Erythroblast (primary cell): ENCODE results near the gene SLC36A1.
A peak's percentile ranks its signal among the peaks of the same experiment; 100 is the strongest.

ENCODE experiments used
- DNase-seq, 2 experiments: peaks; one replicate each; lab custom pipeline; 2025; lab: John Stamatoyannopoulos, UW
- GATA1 ChIP-seq: IDR thresholded peaks from 2 replicates; pipeline ENCODE4 v1.6.1; 2011; ENCODE audit warnings: low read depth, mild to moderate bottlenecking, control low read depth, low read length, moderate library complexity
- POLR2A ChIP-seq: IDR thresholded peaks from 2 replicates; pipeline ENCODE4 v1.6.1; 2011; ENCODE audit warnings: mild to moderate bottlenecking, low read length

SLC36A1 gene

DNA sequence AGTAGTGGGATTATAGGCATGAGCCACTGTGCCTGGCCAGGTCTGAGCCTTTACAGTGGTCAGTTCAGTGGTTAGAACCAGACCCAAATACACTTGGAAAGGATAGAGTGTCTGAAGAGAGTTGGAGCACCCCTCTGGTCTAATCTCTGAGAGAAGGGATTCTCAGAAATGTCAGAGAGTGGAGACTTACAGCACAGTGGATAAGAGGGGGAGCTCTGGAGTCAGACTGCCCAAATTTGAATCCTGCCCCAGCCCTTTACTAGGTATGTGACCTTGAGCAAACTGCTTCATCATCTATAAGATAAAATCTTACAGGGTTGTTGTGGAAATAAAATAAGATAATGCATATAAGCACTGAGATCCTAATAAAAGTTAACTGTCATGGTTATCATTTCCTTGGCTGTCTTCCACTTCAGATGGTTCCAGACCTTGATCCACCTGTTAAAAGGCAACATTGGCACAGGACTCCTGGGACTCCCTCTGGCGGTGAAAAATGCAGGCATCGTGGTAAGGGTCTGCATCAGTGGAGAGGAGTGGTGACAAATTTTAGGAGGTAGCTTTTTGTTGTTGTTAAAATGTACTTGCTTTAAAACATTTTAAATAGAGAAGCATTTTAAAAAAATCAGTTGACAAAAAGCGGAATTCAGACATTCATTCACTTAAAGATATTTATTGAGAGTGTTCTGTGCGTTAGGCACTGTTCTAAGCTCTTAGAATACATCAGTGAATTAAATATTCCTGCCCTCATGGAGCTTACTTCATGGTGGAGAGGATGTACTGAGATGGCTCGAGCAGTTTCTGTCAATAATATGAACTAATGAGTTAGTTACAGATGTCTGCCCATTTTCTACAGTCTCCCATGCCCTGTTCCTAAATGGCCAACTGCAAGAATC lies 16.0 kb downstream of the SLC36A1 start:
- DNase-seq: peak; percentile 50 to 51
- TF ChIP-seq POLR2A (no peak), GATA1 (no peak)

DNA sequence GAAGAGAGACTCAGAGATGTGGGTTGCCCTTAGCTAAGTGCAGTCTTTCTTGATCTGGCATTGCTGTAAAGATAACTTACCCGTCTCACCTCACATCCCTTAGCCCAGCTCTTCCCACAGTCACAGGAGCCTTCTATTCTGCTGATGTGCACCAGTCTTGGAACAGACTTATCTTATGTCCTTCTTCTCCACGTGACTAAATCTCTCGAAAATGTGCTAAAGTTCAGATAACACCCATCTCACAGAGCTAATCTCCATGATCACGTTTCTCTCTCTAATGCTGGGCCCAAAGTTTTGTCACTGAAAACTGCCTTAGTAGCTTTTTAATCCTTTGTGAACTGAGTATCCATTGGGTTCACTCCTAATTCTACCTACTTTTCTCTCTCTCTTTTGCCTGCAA lies 16.7 kb downstream of the SLC36A1 start:
- DNase-seq: peak; percentile 81 to 94
- TF ChIP-seq POLR2A: peak; percentile 18
- no peak for TF ChIP-seq GATA1

DNA sequence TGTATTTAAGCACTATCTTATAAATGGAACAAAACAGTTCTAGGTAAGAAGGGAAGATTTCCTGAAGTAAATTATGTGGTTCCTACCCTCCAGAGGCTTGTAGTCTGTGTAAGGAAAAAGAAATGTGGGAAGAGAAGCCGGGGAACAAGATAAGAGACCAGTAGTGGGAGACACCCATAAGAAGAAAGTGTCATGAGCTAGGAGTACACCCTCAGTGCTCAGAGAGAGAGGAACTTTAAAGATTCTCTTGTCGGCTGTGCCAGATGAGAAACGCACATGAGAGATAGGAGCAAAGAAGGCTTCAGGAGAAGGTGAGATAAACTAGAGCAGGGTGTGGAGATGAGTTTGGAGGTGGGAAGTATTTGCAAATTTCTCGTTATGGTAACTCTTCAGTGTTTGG lies 18.1 kb downstream of the SLC36A1 start:
- DNase-seq: peak; percentile 86 to 96
- TF ChIP-seq POLR2A (no peak), GATA1 (peak; percentile 43)

DNA sequence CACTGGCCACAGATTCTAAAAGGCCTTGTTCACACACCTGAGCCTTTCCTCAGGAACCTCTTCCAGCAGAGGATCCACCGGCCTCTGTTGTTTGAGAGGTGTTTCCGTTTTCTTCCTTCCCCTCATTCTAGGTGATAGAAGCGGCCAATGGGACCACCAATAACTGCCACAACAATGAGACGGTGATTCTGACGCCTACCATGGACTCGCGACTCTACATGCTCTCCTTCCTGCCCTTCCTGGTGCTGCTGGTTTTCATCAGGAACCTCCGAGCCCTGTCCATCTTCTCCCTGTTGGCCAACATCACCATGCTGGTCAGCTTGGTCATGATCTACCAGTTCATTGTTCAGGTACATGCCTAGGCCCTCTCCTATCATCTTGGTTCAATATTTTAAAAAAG lies 20.2 kb downstream of the SLC36A1 start:
- no peak for TF ChIP-seq GATA1
- no peak for TF ChIP-seq POLR2A
- no peak for DNase-seq

DNA sequence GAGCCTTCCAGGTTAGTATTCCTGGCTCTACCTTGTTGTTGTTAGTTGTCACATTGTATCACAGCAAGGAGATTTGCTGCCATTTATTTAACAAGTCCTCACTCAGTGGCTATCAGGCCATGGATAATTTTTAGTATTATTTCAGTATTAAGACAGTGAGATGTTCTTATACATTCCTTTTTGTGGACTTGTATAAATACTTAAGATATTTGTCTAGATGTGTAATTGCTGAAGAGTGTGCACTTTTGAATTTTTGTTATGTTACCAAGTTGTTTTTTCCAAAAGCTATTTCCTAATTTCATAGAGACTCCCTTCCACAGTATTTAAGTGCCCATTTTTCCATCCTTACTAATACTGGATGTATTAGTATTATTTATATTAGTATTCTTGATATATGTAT lies 22.0 kb downstream of the SLC36A1 start:
- no peak for DNase-seq
- TF ChIP-seq POLR2A: no peak
- no peak for TF ChIP-seq GATA1

DNA sequence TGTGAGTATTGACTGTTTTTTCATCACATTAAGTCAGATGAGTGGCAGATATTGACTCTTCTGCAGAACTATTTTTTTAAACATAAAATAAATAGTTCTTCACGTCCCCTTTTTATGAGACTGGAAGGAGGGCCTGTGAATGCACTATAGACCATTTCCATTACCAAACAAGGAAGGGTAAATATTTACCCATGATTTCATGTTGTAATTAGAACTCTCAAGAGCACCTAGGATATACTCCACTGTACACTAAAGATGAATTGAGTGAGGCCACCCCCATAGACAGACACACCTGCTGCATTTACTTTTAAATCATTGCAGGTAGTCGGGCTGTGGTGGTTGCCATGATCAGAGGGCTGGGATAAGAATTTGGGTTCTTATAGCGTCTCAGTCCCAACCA lies 22.6 kb downstream of the SLC36A1 start:
- no peak for DNase-seq
- TF ChIP-seq GATA1 (no peak), POLR2A (no peak)

DNA sequence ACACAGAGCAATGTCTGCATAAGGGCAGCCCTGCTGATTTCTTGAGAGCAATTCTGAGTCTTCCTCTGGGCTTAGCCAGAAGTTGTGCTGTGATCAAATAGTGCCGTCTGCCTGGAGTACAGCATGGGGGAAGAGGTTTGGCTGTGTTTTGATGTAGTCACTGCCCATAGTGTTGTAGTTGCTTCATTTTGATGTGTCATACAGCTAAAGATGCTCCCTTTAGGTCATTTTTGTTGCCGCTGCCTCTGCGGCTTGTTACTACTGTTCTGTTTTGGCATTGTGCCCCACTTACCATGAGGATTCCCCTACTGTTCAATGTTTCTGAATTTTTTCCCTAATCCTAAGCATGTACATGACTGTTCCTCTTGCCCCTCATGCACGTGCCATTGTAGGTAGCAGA lies 23.0 kb downstream of the SLC36A1 start:
- TF ChIP-seq POLR2A (no peak), GATA1 (no peak)
- DNase-seq: peak in 1 of 2 experiments; percentile 14

DNA sequence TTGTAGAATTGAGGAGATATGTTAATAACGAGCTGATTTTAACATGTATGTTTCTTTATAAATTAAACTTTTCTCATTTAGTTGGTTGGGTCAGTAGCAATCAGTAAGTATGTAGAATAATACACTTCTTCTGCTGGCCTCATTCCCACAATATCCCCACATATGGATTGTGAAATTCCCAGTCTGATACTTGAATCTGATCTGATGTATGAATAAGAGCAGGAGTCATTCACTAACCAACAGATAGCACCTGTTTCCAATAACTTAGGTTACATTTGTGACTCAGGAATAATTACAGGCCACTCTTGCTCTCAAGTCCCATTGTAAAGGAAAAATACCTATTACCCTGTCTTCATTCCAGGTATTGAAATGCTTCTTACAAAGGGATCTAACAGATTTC lies 23.9 kb downstream of the SLC36A1 start:
- TF ChIP-seq POLR2A (no peak), GATA1 (no peak)
- DNase-seq: no peak

DNA sequence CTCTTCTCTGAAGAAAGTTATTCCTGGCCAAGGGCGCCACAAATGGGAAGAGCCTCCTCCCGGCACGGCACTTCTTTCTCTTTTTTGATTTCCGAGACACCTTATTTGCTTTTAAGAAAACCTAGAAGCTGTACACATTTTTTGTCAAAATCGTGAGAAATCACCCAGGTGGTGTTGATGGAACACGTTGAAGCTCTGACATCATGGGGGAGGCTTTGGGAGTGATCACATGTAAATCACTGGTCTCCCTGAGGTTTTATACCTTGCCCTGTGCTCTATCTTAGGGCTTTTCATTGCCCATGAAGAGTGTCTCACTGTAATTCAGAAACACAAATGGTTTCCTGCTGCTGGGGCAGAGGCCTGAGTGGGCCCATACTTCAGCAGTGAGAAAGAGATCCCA lies 27.4 kb downstream of the SLC36A1 start:
- DNase-seq: no peak

DNA sequence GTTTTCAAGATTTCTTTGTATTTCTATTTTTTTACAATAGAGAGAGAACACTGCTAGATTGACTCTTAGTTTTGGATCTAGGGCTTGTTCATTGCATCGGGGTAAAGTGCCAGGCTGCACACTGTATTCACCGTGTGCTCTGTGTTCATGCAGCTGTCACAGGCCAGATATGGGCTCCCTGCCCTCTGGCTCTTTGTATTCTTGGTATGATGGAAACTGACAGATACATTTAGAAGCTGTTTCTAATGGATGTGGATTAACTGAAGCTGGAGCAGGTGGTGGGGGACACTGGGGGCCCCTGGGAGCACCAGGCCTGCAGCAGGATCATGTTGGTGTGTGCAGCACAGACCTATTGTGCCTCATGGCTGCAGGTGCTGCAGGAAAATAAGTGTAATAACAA lies 28.0 kb downstream of the SLC36A1 start:
- TF ChIP-seq POLR2A (no peak), GATA1 (no peak)
- no peak for DNase-seq

More for the DNA sequence above, 27.4 kb downstream of the SLC36A1 start:
- TF ChIP-seq POLR2A: no peak
- no peak for TF ChIP-seq GATA1

DNA sequence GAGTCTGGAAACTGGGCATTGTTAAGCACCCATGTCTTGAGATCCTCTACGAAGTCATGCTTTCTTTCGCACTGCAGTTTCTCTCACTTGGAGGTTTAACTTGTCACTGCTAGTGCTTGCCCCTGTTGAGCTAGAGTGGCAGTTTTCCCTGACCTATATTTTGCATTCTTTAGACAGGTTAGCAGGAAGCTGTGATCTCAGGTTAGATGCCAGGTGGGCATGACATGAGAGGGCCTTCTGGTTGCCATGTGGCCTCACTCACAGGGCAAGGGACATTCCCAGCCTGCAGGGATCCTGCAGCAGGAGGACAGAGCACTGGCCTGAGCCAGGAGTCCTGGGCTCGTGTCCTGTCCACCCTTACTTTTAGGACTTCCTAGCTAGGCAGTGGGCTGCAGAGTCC lies 28.6 kb downstream of the SLC36A1 start:
- no peak for DNase-seq
- no peak for TF ChIP-seq POLR2A
- TF ChIP-seq GATA1: no peak

DNA sequence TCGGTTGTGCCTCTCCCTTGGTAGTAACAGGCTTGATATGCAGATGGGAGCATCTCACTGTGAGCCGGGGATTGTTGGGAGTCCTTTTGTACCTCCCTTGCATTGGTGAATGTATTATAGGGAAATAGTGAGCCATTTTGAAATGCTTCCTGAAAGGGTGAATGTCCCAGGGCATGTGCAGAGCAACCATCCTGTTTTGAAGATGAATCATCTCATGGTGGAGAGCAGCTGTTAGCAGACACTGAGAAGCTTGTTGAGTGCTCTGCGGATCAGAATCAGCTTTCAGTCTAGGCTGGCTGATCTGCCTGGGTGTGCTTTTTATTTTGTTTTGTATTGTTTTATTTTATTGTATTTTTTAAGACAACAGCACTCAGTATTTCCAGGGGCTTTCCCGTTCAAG lies 29.7 kb downstream of the SLC36A1 start:
- DNase-seq: no peak
- TF ChIP-seq GATA1: no peak
- TF ChIP-seq POLR2A: no peak

DNA sequence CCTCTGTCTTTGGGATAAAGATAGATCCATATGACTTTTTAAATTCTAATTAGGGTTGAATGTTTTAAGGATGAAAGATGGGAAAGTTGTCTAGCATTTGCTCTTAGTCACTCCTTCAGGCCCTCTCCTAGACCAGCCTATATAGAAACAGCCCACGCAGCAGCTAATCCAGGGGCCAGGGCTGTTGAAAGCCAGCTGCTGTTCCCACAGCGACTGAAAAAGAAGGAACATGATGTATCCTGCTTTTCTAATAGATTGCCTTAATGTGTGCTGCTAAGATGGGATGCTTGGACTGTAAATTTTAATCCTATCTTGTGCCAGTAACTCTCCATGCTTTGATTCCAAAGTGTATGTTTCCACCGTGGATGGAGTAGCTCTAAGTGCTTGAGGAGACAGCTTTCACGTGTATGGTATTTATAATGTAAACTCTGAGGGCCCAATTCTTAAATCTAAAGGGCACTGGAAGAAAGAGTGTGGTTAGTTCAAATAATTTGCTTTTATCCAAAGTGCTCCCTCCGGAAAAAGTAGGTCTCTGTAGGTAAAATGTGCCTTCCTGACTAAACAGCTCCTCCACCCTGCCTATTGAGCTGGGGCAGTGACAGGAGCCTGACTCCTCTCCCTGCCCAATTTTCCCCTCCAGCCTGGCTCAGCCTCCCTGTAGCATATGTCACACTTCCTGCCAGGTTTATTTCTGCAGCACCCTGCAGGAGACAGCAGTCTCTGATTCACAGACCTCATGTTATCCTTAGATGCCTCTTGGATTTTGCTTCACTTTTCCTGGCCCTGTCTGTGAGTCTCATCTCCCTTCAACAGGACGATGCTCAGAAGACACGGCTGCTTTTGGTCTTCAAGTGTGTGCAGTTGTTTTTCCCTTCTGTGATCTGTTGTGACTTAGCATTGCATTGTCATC lies 33.2 kb downstream of the SLC36A1 start:
- no peak for DNase-seq
- TF ChIP-seq GATA1: no peak
- no peak for TF ChIP-seq POLR2A

DNA sequence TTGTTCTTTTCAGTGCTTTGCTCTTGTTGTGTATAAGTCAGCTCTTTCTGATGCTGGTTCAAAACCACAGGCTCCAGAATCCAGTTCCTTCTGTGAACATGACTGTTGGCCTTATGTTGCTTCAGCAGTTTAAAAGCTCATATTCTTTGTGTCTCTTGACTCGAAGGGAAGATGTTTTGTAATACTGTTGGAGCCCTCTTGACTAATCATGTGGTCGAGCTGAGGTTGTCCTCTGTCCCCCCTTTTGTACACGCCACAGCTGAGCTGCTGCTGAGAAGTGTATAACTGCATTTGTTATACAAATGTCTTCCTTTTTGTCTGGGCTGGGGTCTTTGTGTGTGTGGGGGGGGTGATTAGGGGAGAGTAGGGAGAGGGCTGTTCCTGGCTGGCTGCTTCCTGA lies 35.8 kb downstream of the SLC36A1 start:
- TF ChIP-seq GATA1: no peak
- TF ChIP-seq POLR2A: no peak
- DNase-seq: no peak
